ENCODE measurements around the gene CCDC157.
"Not testable (repeated sequence)": the region's sequence is repeated elsewhere in the genome, so short reads cannot be mapped to it uniquely, and the experiment has no call there.

Gene CCDC157

GRCh38 chr22:30399718-30400117 lies 42.9 kb downstream of the CCDC157 start:
- no peak overlapping the region for H3K14ac ChIP-seq (ENCODE audit: low read length in 2 of 2)
- H2AFZ ChIP-seq (ENCODE audit: low read depth, low read length), result no peak overlapping the region
- H3K18ac ChIP-seq (ENCODE audit: low read depth in 1 of 2, low read length in 2 of 2), result no peak overlapping the region
- no peak overlapping the region for H3K4ac ChIP-seq (ENCODE audit: low read depth in 1 of 2, low read length in 2 of 2)
- H3K36me3 ChIP-seq (ENCODE audit: control insufficient read depth in 1 of 2, insufficient read depth in 2 of 2, low read depth in 1 of 2, low read length in 2 of 2), result peaks cover 2 to 13% of the 10 kb centered on the region in 2 experiments
- H2BK5ac ChIP-seq (ENCODE audit: low read depth, low read length, poor library complexity, severe bottlenecking), result no peak overlapping the region
- H3K4me3 ChIP-seq (ENCODE audit: insufficient read depth in 1 of 2, low read depth in 1 of 2, low read length in 2 of 2), result peak overlapping the region in 1 of 2 experiments; percentile 23
- 96% methylated on average over 4 of the region's 5 CpGs for WGBS
- no peak for DNase-seq
- no peaks in the 10 kb centered on the region for H3K27me3 ChIP-seq (ENCODE audit: control insufficient read depth in 1 of 2, insufficient read depth in 1 of 2, low read length in 2 of 2)
- H2BK12ac ChIP-seq (ENCODE audit: low read length in 2 of 2), result no peak overlapping the region
- no peak overlapping the region for H2BK120ac ChIP-seq (ENCODE audit: low read depth, low read length)
- H3K23ac ChIP-seq (ENCODE audit: low read length in 2 of 2), result no peak overlapping the region
- no peak overlapping the region for H2BK15ac ChIP-seq (ENCODE audit: low read depth, poor library complexity, severe bottlenecking)
- no peak overlapping the region for H4K8ac ChIP-seq (ENCODE audit: low read length)
- H3K4me2 ChIP-seq (ENCODE audit: low read length, poor library complexity, severe bottlenecking), result no peak overlapping the region
- H3K9me3 ChIP-seq (ENCODE audit: control insufficient read depth, low read length), result no peaks in the 10 kb centered on the region
- H3K79me1 ChIP-seq (replicated peaks; ENCODE audit: low read length, poor library complexity, severe bottlenecking), result peaks cover 34% of the 10 kb centered on the region
- H2AK5ac ChIP-seq (ENCODE audit: low read length, severe bottlenecking), result no peak overlapping the region
- peaks cover 25% of the 10 kb centered on the region for H3K4me1 ChIP-seq (ENCODE audit: control insufficient read depth, insufficient read depth, low read depth, low read length)
- H4K91ac ChIP-seq (ENCODE audit: low read length), result no peak overlapping the region
- H3K27ac ChIP-seq (ENCODE audit: low read length, poor library complexity, severe bottlenecking), result no peak overlapping the region
- H3K9ac ChIP-seq (ENCODE audit: low read length), result peak overlapping the region; percentile 54

- Histone ChIP-seq H3K4ac (ENCODE audit: low read depth in 1 of 2, low read length in 2 of 2) (no peak overlapping the region), H3K18ac (ENCODE audit: low read depth in 1 of 2, low read length in 2 of 2) (no peak overlapping the region), H2BK5ac (ENCODE audit: low read depth, low read length, poor library complexity, severe bottlenecking) (no peak overlapping the region), H3K79me1 (replicated peaks; ENCODE audit: low read length, poor library complexity, severe bottlenecking) (peaks cover 34% of the 10 kb centered on the region), H3K4me2 (ENCODE audit: low read length, poor library complexity, severe bottlenecking) (no peak overlapping the region), H2BK12ac (ENCODE audit: low read length in 2 of 2) (no peak overlapping the region), H2BK15ac (ENCODE audit: low read depth, poor library complexity, severe bottlenecking) (no peak overlapping the region), H3K4me1 (ENCODE audit: control insufficient read depth, insufficient read depth, low read depth, low read length) (peaks cover 25% of the 10 kb centered on the region), H3K23ac (ENCODE audit: low read length in 2 of 2) (no peak overlapping the region), H3K9ac (ENCODE audit: low read length) (no peak overlapping the region), H3K27ac (ENCODE audit: low read length, poor library complexity, severe bottlenecking) (no peak overlapping the region), H3K14ac (ENCODE audit: low read length in 2 of 2) (no peak overlapping the region), H3K9me3 (ENCODE audit: control insufficient read depth, low read length) (no peaks in the 10 kb centered on the region), H4K91ac (ENCODE audit: low read length) (no peak overlapping the region), H2AK5ac (ENCODE audit: low read length, severe bottlenecking) (no peak overlapping the region), H3K4me3 (ENCODE audit: insufficient read depth in 1 of 2, low read depth in 1 of 2, low read length in 2 of 2) (no peak overlapping the region), H2BK120ac (ENCODE audit: low read depth, low read length) (no peak overlapping the region), H3K36me3 (ENCODE audit: control insufficient read depth in 1 of 2, insufficient read depth in 2 of 2, low read depth in 1 of 2, low read length in 2 of 2) (peaks cover 2 to 13% of the 10 kb centered on the region in 2 experiments), H4K8ac (ENCODE audit: low read length) (no peak overlapping the region), H3K27me3 (ENCODE audit: control insufficient read depth in 1 of 2, insufficient read depth in 1 of 2, low read length in 2 of 2) (no peaks in the 10 kb centered on the region), H2AFZ (ENCODE audit: low read depth, low read length) (no peak overlapping the region)
- 100% methylated on average over 1 of the region's 1 CpG for WGBS
- DNase-seq, result no peak
Observed at GRCh38 chr22:30400159-30400558, 43.4 kb downstream of the CCDC157 start.

GRCh38 chr22:30401024-30401423 lies 44.2 kb downstream of the CCDC157 start:
- H2BK5ac ChIP-seq (ENCODE audit: low read depth, low read length, poor library complexity, severe bottlenecking); H3K4me3 ChIP-seq (ENCODE audit: insufficient read depth in 1 of 2, low read depth in 1 of 2, low read length in 2 of 2); H3K4me2 ChIP-seq (ENCODE audit: low read length, poor library complexity, severe bottlenecking); H2BK12ac ChIP-seq (ENCODE audit: low read length in 2 of 2); H3K27me3 ChIP-seq (ENCODE audit: control insufficient read depth in 1 of 2, insufficient read depth in 1 of 2, low read length in 2 of 2); H3K4ac ChIP-seq (ENCODE audit: low read depth in 1 of 2, low read length in 2 of 2); DNase-seq; H2AK5ac ChIP-seq (ENCODE audit: low read length, severe bottlenecking); H4K91ac ChIP-seq (ENCODE audit: low read length); H2AFZ ChIP-seq (ENCODE audit: low read depth, low read length); H3K14ac ChIP-seq (ENCODE audit: low read length in 2 of 2); H2BK15ac ChIP-seq (ENCODE audit: low read depth, poor library complexity, severe bottlenecking); H2BK120ac ChIP-seq (ENCODE audit: low read depth, low read length); H4K8ac ChIP-seq (ENCODE audit: low read length); H3K27ac ChIP-seq (ENCODE audit: low read length, poor library complexity, severe bottlenecking); H3K9ac ChIP-seq (ENCODE audit: low read length); H3K23ac ChIP-seq (ENCODE audit: low read length in 2 of 2); H3K18ac ChIP-seq (ENCODE audit: low read depth in 1 of 2, low read length in 2 of 2); H3K9me3 ChIP-seq (ENCODE audit: control insufficient read depth, low read length): not testable (repeated sequence)
- 98% methylated on average over 2 of the region's 3 CpGs for WGBS
- Histone ChIP-seq H3K36me3 (ENCODE audit: control insufficient read depth in 1 of 2, insufficient read depth in 2 of 2, low read depth in 1 of 2, low read length in 2 of 2) (peaks cover 7 to 13% of the 10 kb centered on the region in 2 experiments), H3K4me1 (ENCODE audit: control insufficient read depth, insufficient read depth, low read depth, low read length) (peaks cover 25% of the 10 kb centered on the region), H3K79me1 (replicated peaks; ENCODE audit: low read length, poor library complexity, severe bottlenecking) (peaks cover 39% of the 10 kb centered on the region)

GRCh38 chr22:30402028-30402765 lies 45.4 kb downstream of the CCDC157 start:
- H2AK5ac ChIP-seq (ENCODE audit: low read length, severe bottlenecking), result no peak overlapping the region
- peaks cover 18 to 25% of the 10 kb centered on the region in 2 experiments for H3K36me3 ChIP-seq (ENCODE audit: control insufficient read depth in 1 of 2, insufficient read depth in 2 of 2, low read depth in 1 of 2, low read length in 2 of 2)
- peaks cover 19% of the 10 kb centered on the region for H3K4me1 ChIP-seq (ENCODE audit: control insufficient read depth, insufficient read depth, low read depth, low read length)
- no peak overlapping the region for H2BK12ac ChIP-seq (ENCODE audit: low read length in 2 of 2)
- no peak overlapping the region for H2AFZ ChIP-seq (ENCODE audit: low read depth, low read length)
- 67% methylated on average over 4 of the region's 5 CpGs for WGBS
- no peak overlapping the region for H3K14ac ChIP-seq (ENCODE audit: low read length in 2 of 2)
- no peak overlapping the region for H2BK15ac ChIP-seq (ENCODE audit: low read depth, poor library complexity, severe bottlenecking)
- no peak overlapping the region for H3K4me3 ChIP-seq (ENCODE audit: insufficient read depth in 1 of 2, low read depth in 1 of 2, low read length in 2 of 2)
- H3K9ac ChIP-seq (ENCODE audit: low read length), result peak overlapping the region; percentile 45
- H2BK5ac ChIP-seq (ENCODE audit: low read depth, low read length, poor library complexity, severe bottlenecking), result no peak overlapping the region
- H3K79me1 ChIP-seq (replicated peaks; ENCODE audit: low read length, poor library complexity, severe bottlenecking), result peaks cover 39% of the 10 kb centered on the region
- no peak overlapping the region for H3K27ac ChIP-seq (ENCODE audit: low read length, poor library complexity, severe bottlenecking)
- H4K8ac ChIP-seq (ENCODE audit: low read length), result no peak overlapping the region
- no peaks in the 10 kb centered on the region for H3K27me3 ChIP-seq (ENCODE audit: control insufficient read depth in 1 of 2, insufficient read depth in 1 of 2, low read length in 2 of 2)
- no peaks in the 10 kb centered on the region for H3K9me3 ChIP-seq (ENCODE audit: control insufficient read depth, low read length)
- no peak overlapping the region for H3K4me2 ChIP-seq (ENCODE audit: low read length, poor library complexity, severe bottlenecking)
- no peak overlapping the region for H3K4ac ChIP-seq (ENCODE audit: low read depth in 1 of 2, low read length in 2 of 2)
- no peak overlapping the region for H3K18ac ChIP-seq (ENCODE audit: low read depth in 1 of 2, low read length in 2 of 2)
- no peak overlapping the region for H4K91ac ChIP-seq (ENCODE audit: low read length)
- DNase-seq, result no peak
- no peak overlapping the region for H2BK120ac ChIP-seq (ENCODE audit: low read depth, low read length)
- no peak overlapping the region for H3K23ac ChIP-seq (ENCODE audit: low read length in 2 of 2)
